HEK293T (cell line): ENCODE data around the gene RASL11A.

Source experiments
- CTCF ChIA-PET: fragments of 350-600 bp; formaldehyde crosslinking; extraction: SDS; loops from one replicate; lab custom pipeline; 2021; ENCODE audit warnings: antibody characterized with exemption, inconsistent platforms; lab: Yijun Ruan, JAX
- POLR2A ChIA-PET: fragments of 350-600 bp; formaldehyde crosslinking; extraction: SDS; loops from one replicate; lab custom pipeline; 2020; ENCODE audit warnings: antibody characterized with exemption, inconsistent platforms; lab: Yijun Ruan, JAX
- DNase-seq: peaks from one replicate; pipeline ENCODE4 v3.0.0; 2012; ENCODE audit warnings: mixed read lengths; ENCODE audit errors: extremely low spot score
- ARNT ChIP-seq: fragments of 450-650 bp; IDR thresholded peaks from 2 replicates; pipeline ENCODE4 v1.6.1; 2017; ENCODE audit warnings: mild to moderate bottlenecking
- BHLHE40 ChIP-seq: fragments of 450-650 bp; IDR thresholded peaks from 2 replicates; pipeline ENCODE4 v1.6.1; 2016; ENCODE audit warnings: mild to moderate bottlenecking, moderate library complexity, borderline replicate concordance
- CTBP1 ChIP-seq: fragments of 450-650 bp; IDR thresholded peaks from 2 replicates; pipeline ENCODE4 v1.6.1; 2016; ENCODE audit warnings: borderline replicate concordance
- ELF4 ChIP-seq: fragments of 450-650 bp; IDR thresholded peaks from 2 replicates; pipeline ENCODE4 v1.6.1; 2017; ENCODE audit warnings: antibody characterized with exemption
- FOXA1 ChIP-seq: fragments of 450-650 bp; IDR thresholded peaks from 2 replicates; pipeline ENCODE4 v1.6.1; 2016; ENCODE audit warnings: mild to moderate bottlenecking
- FOXK2 ChIP-seq: fragments of 450-650 bp; IDR thresholded peaks from 2 replicates; pipeline ENCODE4 v1.6.1; 2016; ENCODE audit warnings: mild to moderate bottlenecking
- FOXM1 ChIP-seq: fragments of 450-650 bp; IDR thresholded peaks from 2 replicates; pipeline ENCODE4 v1.6.1; 2017; ENCODE audit warnings: mild to moderate bottlenecking, borderline replicate concordance
- HDGF ChIP-seq: fragments of 450-650 bp; IDR thresholded peaks from 2 replicates; pipeline ENCODE4 v1.6.1; 2017; ENCODE audit warnings: antibody characterized with exemption, borderline replicate concordance
- L3MBTL2 ChIP-seq: fragments of 450-650 bp; conservative IDR thresholded peaks from 2 replicates; pipeline ENCODE4 v1.6.1; 2016; ENCODE audit warnings: mild to moderate bottlenecking
- LEF1 ChIP-seq: fragments of 450-650 bp; IDR thresholded peaks from 2 replicates; pipeline ENCODE4 v1.6.1; 2017; ENCODE audit warnings: mild to moderate bottlenecking, borderline replicate concordance
- NFRKB ChIP-seq: fragments of 450-650 bp; IDR thresholded peaks from 2 replicates; pipeline ENCODE4 v1.6.1; 2016; ENCODE audit warnings: mild to moderate bottlenecking, moderate library complexity
- PKNOX1 ChIP-seq: fragments of 450-650 bp; IDR thresholded peaks from 2 replicates; pipeline ENCODE4 v1.6.1; 2016
- SP1 ChIP-seq: fragments of 450-650 bp; IDR thresholded peaks from 2 replicates; pipeline ENCODE4 v1.6.1; 2017
- SUZ12 ChIP-seq: fragments of 450-650 bp; IDR thresholded peaks from 2 replicates; pipeline ENCODE4 v1.6.1; 2016; ENCODE audit warnings: mild to moderate bottlenecking
- TARDBP ChIP-seq: fragments of 450-650 bp; IDR thresholded peaks from 2 replicates; pipeline ENCODE4 v1.6.1; 2016
- ZNF384 ChIP-seq: fragments of 450-650 bp; IDR thresholded peaks from 2 replicates; pipeline ENCODE4 v1.6.1; 2016

Gene RASL11A

GRCh38 chr13:27300941-27301586, 30.4 kb downstream of the RASL11A start:
- TF ChIP-seq FOXA1 (no peak), ARNT (no peak), HDGF (no peak), ELF4 (no peak), FOXK2 (no peak), NFRKB (no peak), BHLHE40 (no peak), PKNOX1 (no peak), LEF1 (no peak)
- no peak for DNase-seq
- ChIA-PET POLR2A (no interaction called here), CTCF (no interaction called here)

GRCh38 chr13:27302643-27303262, 32.1 kb downstream of the RASL11A start:
- no peak for TF ChIP-seq PKNOX1
- no peak for TF ChIP-seq FOXA1
- DNase-seq, result no peak
- ChIA-PET CTCF (interaction anchor here (0.6 kb wide), 1 partner anchor 36 kb away, joined by 3 read pairs; no protein-coding TSS in a partner anchor), POLR2A (no interaction called here)

GRCh38 chr13:27304099-27304498, 33.5 kb downstream of the RASL11A start:
- CTCF ChIA-PET, result no interaction called here
- POLR2A ChIA-PET, result no interaction called here
- DNase-seq, result no peak
- TF ChIP-seq NFRKB, result no peak
- TF ChIP-seq HDGF, result no peak
- no peak for TF ChIP-seq L3MBTL2
- TF ChIP-seq PKNOX1, result no peak
- TF ChIP-seq TARDBP, result no peak
- no peak for TF ChIP-seq ELF4
- no peak for TF ChIP-seq BHLHE40
- TF ChIP-seq ZNF384, result no peak
- no peak for TF ChIP-seq CTBP1
- no peak for TF ChIP-seq FOXK2
- no peak for TF ChIP-seq SP1
- no peak for TF ChIP-seq SUZ12
- no peak; the same call in 1 of the 2 replicates for TF ChIP-seq FOXM1
- TF ChIP-seq ARNT, result no peak
- TF ChIP-seq FOXA1, result no peak
- no peak for TF ChIP-seq LEF1

GRCh38 chr13:27304611-27305010, 34.0 kb downstream of the RASL11A start:
- POLR2A ChIA-PET, result no interaction called here
- CTCF ChIA-PET, result no interaction called here

GRCh38 chr13:27306364-27306763, 35.7 kb downstream of the RASL11A start:
- CTCF ChIA-PET, result no interaction called here
- POLR2A ChIA-PET, result no interaction called here
- DNase-seq, result no peak
- no peak for TF ChIP-seq ARNT
- no peak for TF ChIP-seq L3MBTL2
- no peak for TF ChIP-seq HDGF
- TF ChIP-seq ZNF384, result no peak
- TF ChIP-seq SUZ12, result no peak
- no peak for TF ChIP-seq ELF4
- no peak for TF ChIP-seq SP1
- no peak for TF ChIP-seq FOXM1
- no peak for TF ChIP-seq CTBP1
- TF ChIP-seq LEF1, result no peak
- TF ChIP-seq TARDBP, result no peak
- no peak for TF ChIP-seq PKNOX1
- TF ChIP-seq NFRKB, result no peak
- no peak for TF ChIP-seq FOXA1
- no peak for TF ChIP-seq FOXK2
- TF ChIP-seq BHLHE40, result no peak

More at GRCh38 chr13:27304611-27305010, 34.0 kb downstream of the RASL11A start:
- TF ChIP-seq CTBP1, result no peak
- TF ChIP-seq FOXA1, result no peak
- no peak for TF ChIP-seq ZNF384
- no peak for TF ChIP-seq SUZ12
- TF ChIP-seq FOXM1, result no peak
- no peak for TF ChIP-seq TARDBP
- no peak for TF ChIP-seq SP1
- TF ChIP-seq LEF1, result no peak
- no peak for TF ChIP-seq L3MBTL2
- no peak for TF ChIP-seq NFRKB
- no peak for TF ChIP-seq FOXK2
- TF ChIP-seq ELF4, result no peak
- TF ChIP-seq PKNOX1, result no peak
- no peak for TF ChIP-seq HDGF
- TF ChIP-seq BHLHE40, result no peak
- no peak for TF ChIP-seq ARNT
- DNase-seq, result no peak
